ENCODE results near the gene IL4R. TPM values are rescaled to one million over a fixed set of nuclear protein-coding genes. Genes with fewer than 3 reads are reported as not detected.

IL4R gene
- total and polyA plus RNA-seq, 2 donors (not counting 1 experiment from before 2014, with no cell fraction given) = 17.1 to 23.6 TPM

- no peak for DNase-seq (ENCODE audit: low read depth in 2 of 2)
- Histone ChIP-seq H3K4me3 (replicated peaks in 1 of 4; ENCODE audit: control extremely low read depth in 1 of 4, insufficient read depth in 1 of 4, low read depth in 3 of 4, low read length in 4 of 4) (no peak overlapping the region), H3K27ac (ENCODE audit: insufficient read depth, low read length) (no peak overlapping the region), H3K4me2 (ENCODE audit: extremely low read depth, insufficient read depth, low read length) (no peak overlapping the region), H3K27me3 (ENCODE audit: control insufficient read depth, insufficient read depth, low read length) (peaks cover 9% of the 10 kb centered on the region), H2AFZ (ENCODE audit: low read length) (no peak overlapping the region), H3K36me3 (ENCODE audit: control insufficient read depth, insufficient read depth, low read length) (no peaks in the 10 kb centered on the region), H3K9me3 (ENCODE audit: control insufficient read depth, insufficient read depth, low read depth, low read length) (no peaks in the 10 kb centered on the region), H3K9ac (ENCODE audit: insufficient read depth, low read length) (no peak overlapping the region), H3K4me1 (ENCODE audit: control insufficient read depth, extremely low read depth, insufficient read depth, low read length) (no peaks in the 10 kb centered on the region), H4K20me1 (ENCODE audit: control insufficient read depth, extremely low read depth, insufficient read depth, low read length) (no peaks in the 10 kb centered on the region), H3K79me2 (ENCODE audit: control insufficient read depth, insufficient read depth, low read length) (no peaks in the 10 kb centered on the region)
- no peak for TF ChIP-seq EZH2 (IDR thresholded peaks at IDR 0.05; ENCODE audit: low read length, missing control alignments)
- TF ChIP-seq, protein P1, sequence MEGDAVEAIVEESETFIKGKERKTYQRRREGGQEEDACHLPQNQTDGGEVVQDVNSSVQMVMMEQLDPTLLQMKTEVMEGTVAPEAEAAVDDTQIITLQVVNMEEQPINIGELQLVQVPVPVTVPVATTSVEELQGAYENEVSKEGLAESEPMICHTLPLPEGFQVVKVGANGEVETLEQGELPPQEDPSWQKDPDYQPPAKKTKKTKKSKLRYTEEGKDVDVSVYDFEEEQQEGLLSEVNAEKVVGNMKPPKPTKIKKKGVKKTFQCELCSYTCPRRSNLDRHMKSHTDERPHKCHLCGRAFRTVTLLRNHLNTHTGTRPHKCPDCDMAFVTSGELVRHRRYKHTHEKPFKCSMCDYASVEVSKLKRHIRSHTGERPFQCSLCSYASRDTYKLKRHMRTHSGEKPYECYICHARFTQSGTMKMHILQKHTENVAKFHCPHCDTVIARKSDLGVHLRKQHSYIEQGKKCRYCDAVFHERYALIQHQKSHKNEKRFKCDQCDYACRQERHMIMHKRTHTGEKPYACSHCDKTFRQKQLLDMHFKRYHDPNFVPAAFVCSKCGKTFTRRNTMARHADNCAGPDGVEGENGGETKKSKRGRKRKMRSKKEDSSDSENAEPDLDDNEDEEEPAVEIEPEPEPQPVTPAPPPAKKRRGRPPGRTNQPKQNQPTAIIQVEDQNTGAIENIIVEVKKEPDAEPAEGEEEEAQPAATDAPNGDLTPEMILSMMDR (conservative IDR thresholded peaks at IDR 0.05 in 1 of 2, IDR thresholded peaks at IDR 0.05 in 1 of 2; ENCODE audit: low read depth in 1 of 2, low read length in 2 of 2) = no peak
These were observed 68.4 kb downstream of the IL4R start for GRCh38 chr16:27381974-27382855.

DNA sequence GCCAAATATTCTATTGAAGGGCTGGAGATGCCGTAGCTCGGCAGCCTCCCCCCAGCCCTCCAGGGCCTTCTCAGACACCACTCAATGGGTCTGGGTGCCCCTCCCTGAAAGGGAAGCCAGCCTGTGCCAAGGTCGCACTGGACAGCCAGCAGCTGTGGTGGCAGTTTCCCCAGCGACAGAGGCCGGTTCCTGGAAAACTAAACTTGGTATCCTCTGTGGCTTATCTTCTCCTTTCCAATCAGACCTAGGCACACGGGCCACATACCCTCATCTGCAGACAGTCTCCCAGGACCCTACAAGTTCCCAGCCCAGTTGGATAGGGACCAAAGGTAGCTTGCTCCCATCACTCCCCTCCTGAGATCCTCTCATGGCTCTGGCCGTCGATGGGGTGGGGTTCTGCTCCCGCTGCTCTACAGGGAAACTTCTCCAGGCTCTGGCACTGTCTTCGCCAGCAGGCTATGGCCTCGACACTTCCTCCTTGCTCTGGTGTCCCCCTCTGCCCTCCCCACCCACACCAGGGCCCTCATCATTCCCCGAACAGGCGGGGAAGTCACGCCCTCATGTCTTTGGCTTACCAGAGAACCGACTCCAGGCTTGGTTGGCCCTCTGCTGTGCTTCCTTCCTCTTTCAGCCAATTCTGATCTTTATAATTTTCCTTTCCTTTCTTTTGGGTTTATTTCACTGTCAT, 69.9 kb downstream of the IL4R start:
- H3K4me2 ChIP-seq (ENCODE audit: extremely low read depth, insufficient read depth, low read length) = no peak overlapping the region
- no peaks in the 10 kb centered on the region for H3K36me3 ChIP-seq (ENCODE audit: control insufficient read depth, insufficient read depth, low read length)
- H4K20me1 ChIP-seq (ENCODE audit: control insufficient read depth, extremely low read depth, insufficient read depth, low read length) = no peaks in the 10 kb centered on the region
- H3K9me3 ChIP-seq (ENCODE audit: control insufficient read depth, insufficient read depth, low read depth, low read length) = no peaks in the 10 kb centered on the region
- H2AFZ ChIP-seq (ENCODE audit: low read length) = no peak overlapping the region
- H3K4me1 ChIP-seq (ENCODE audit: control insufficient read depth, extremely low read depth, insufficient read depth, low read length) = no peaks in the 10 kb centered on the region
- no peak overlapping the region for H3K9ac ChIP-seq (ENCODE audit: insufficient read depth, low read length)
- H3K79me2 ChIP-seq (ENCODE audit: control insufficient read depth, insufficient read depth, low read length) = no peaks in the 10 kb centered on the region
- peaks cover 8% of the 10 kb centered on the region for H3K27me3 ChIP-seq (ENCODE audit: control insufficient read depth, insufficient read depth, low read length)
- H3K27ac ChIP-seq (ENCODE audit: insufficient read depth, low read length) = no peak overlapping the region
- no peak for DNase-seq (ENCODE audit: low read depth in 2 of 2)
- no peak overlapping the region for H3K4me3 ChIP-seq (replicated peaks in 1 of 4; ENCODE audit: control extremely low read depth in 1 of 4, insufficient read depth in 1 of 4, low read depth in 3 of 4, low read length in 4 of 4)
- TF ChIP-seq, protein P1 (conservative IDR thresholded peaks at IDR 0.05 in 1 of 2, IDR thresholded peaks at IDR 0.05 in 1 of 2; ENCODE audit: low read depth in 1 of 2, low read length in 2 of 2) = no peak

GRCh38 chr16:27384425-27384824, 70.7 kb downstream of the IL4R start:
- Histone ChIP-seq H3K79me2 (ENCODE audit: control insufficient read depth, insufficient read depth, low read length) (no peaks in the 10 kb centered on the region), H3K27ac (ENCODE audit: insufficient read depth, low read length) (no peak overlapping the region), H3K4me3 (replicated peaks in 1 of 4; ENCODE audit: control extremely low read depth in 1 of 4, insufficient read depth in 1 of 4, low read depth in 3 of 4, low read length in 4 of 4) (no peak overlapping the region), H3K4me2 (ENCODE audit: extremely low read depth, insufficient read depth, low read length) (no peak overlapping the region), H4K20me1 (ENCODE audit: control insufficient read depth, extremely low read depth, insufficient read depth, low read length) (no peaks in the 10 kb centered on the region), H3K9me3 (ENCODE audit: control insufficient read depth, insufficient read depth, low read depth, low read length) (no peaks in the 10 kb centered on the region), H3K4me1 (ENCODE audit: control insufficient read depth, extremely low read depth, insufficient read depth, low read length) (no peaks in the 10 kb centered on the region), H3K36me3 (ENCODE audit: control insufficient read depth, insufficient read depth, low read length) (no peaks in the 10 kb centered on the region), H2AFZ (ENCODE audit: low read length) (no peak overlapping the region), H3K27me3 (ENCODE audit: control insufficient read depth, insufficient read depth, low read length) (peaks cover 10% of the 10 kb centered on the region), H3K9ac (ENCODE audit: insufficient read depth, low read length) (no peak overlapping the region)
- DNase-seq (ENCODE audit: low read depth in 2 of 2) = no peak
- no peak for TF ChIP-seq EZH2 (IDR thresholded peaks at IDR 0.05; ENCODE audit: low read length, missing control alignments)
- TF ChIP-seq, protein P1 (conservative IDR thresholded peaks at IDR 0.05 in 1 of 2, IDR thresholded peaks at IDR 0.05 in 1 of 2; ENCODE audit: low read depth in 1 of 2, low read length in 2 of 2) = no peak

All from fibroblast of lung (primary cell).